ENCODE results near the gene RFX6.

Gene RFX6

DNA sequence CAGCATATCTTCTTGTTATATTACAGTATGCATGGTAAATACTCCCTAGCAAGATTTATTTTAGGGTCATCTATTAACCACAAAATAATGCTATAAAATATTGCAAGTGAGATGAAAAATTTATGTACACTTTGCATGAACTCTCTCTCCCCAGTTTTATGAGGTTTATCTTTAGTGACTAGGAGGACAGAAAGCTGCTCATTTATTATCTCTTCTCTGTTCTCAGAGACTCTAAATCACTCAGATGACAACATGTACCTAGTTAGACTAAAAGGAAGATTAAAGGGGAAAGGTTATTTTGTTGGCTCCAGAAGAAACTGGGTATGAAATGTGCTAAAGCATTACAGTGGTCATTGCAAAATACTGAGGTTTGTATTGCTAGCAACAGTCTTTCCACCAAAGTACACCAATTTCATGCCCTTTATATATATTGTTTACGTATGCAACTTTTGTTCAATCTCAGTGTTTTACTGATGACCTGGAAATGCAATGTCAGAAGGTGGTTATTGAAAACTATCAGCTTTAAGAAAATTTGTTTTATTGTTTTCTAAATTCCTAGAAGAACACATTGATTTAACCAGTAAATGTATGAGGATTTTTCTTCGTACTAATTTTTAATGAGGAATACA lies 11.8 kb downstream of the RFX6 start:
- no peak for DNase-seq (ENCODE audit: low read depth)

DNA sequence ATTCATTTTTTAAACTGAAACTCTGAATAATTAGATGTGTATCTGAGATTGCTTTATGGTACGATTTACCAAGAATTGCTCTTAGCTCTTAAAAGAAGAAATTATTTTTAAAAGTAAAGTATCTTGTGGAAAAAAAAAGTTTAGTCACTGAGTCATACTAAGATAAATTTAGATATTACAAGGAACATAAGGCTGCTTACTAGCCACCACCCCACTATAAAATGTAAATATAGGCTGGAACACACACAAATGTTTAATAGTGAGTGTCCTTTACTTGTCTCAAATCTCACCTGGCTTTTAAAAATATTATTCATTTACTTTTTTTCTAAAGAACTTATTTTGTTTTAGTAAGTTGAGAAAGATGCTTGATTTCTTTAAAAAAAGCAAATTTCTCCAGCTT lies 17.6 kb downstream of the RFX6 start:
- DNase-seq (ENCODE audit: low read depth): no peak

DNA sequence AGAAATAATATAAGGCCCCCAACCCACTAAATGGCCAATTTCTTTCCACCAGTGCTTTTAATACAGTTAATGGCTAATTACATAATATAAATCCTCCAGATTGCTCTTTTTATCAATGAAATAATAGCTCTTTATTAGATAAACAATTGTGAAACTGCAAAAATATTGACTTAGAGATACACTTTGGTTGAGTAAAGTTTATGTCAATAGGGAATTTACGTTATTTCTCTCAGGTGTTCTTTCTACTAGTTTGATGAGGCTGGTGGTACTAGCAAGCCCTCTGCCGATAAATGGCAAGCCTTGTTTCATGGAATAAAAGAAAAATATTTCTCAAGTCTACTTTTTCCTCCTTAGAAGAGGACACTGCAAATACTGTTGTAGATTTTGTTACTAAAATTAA lies 18.9 kb downstream of the RFX6 start:
- DNase-seq (ENCODE audit: low read depth): no peak

DNA sequence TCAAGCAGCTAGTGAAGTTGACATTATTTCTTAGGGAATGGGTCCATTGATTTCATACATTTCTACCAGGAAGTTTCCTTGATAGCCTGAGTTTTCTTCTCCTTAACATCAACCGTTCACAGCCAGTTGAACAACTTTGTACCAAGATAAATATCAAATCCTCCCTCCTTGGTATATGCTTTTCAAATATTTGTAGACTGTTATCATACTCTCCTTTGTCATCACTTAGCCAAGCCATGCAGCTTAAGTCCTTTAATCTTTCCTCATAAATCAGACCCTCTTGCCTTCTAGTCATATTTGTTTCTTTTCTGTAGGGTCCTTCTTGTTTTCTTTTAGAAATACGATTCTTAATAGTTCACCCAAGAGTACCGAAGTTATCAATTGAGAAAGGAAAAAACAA lies 25.6 kb downstream of the RFX6 start:
- DNase-seq (ENCODE audit: low read depth): no peak

DNA sequence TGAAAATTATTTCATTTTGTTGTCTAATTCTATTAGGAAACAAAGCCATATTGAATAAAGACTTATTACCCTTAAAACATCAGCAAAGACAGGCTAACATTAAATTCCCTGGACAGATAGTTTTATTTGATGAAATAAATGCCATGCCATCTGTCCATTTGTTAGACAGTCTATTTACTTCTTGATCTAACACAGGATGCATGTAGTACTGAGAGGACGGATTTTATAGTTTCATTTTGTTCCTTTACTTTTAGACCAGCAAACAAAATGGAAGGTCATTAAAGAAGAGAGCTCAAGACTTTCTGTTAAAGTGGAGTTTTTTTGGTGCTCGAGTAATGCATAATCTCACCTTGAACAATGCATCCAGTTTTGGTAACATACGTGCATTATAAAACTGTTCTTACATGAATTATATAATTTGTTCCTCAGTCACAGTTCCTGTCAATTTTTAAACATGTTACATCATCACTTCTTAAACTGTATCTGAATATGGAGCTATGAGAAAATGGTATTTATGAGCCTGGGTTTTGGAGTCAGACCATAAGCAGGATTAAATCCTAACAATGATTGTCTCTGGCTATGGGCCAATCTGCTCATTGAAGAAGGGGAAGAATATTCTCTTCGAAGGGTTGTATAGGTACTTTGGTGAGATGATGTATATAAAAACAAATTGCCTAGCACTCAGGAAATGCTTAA lies 46.0 kb downstream of the RFX6 start:
- no peak for DNase-seq (ENCODE audit: low read depth)

DNA sequence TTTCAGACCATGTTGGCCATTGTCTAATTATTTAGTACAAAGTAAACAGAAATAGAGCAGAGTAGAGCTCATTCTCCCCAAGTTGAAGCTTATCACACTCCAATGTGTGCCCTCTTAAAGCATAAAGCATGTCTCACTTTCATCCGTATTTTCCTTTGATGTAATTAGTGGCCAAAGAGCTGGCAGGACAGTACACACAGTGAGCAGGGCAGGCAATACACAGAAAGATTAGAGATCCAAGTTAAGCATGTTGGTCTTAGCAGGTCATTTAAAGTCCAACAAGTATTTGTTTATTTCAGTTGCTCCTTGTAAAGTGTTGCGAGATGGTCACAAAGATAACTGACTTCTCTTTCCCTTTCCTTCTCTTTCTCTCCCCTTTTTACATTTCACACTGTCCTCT lies 47.2 kb downstream of the RFX6 start:
- no peak for DNase-seq (ENCODE audit: low read depth)

GRCh38 chr6:116925088-116925794 lies 48.2 kb downstream of the RFX6 start:
- DNase-seq (ENCODE audit: low read depth): no peak

- no peak for DNase-seq (ENCODE audit: low read depth)
Observed at GRCh38 chr6:116928677-116929076, 51.6 kb downstream of the RFX6 start.

DNA sequence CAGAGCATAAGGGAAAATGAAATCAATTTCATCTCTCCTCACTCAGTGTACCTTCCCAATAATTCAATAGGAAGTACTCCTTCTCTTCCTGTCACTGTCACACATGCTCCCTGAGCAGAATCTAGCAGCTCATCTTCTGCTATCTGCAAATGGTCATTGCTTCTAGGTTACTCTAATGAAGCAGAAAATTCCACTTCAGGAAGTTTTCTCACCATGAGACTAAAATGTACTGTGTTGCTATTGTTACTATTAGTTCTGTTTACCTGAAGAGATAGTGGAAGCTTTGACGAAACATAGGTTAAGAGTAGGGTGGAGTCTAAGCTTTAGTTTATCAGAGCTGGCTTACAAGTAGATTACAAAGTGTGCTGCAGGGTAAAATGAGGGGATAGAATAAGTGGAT lies 52.8 kb downstream of the RFX6 start:
- no peak for DNase-seq (ENCODE audit: low read depth)

DNA sequence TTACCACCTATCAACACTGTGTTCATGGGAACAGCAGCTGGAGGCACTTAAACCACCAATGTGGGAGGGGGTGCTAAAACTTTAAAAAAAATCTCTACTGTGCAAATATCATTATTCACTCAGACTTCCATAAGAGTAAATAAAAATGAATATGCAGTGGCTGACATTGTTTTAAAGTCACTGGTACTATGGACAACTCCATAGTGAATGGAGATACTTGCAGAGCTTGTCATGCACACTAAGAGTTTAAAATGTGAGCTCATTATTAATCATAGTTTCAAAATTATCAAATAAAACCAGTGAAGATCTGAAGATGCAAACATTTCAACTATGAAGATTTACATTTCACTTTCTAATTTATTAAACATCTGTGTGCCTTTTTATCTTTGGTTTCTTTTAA lies 54.4 kb downstream of the RFX6 start:
- DNase-seq (ENCODE audit: low read depth): no peak

GRCh38 chr6:116932496-116932895 lies 55.5 kb downstream of the RFX6 start:
- DNase-seq (ENCODE audit: low read depth): no peak

GRCh38 chr6:116933485-116933884 lies 56.4 kb downstream of the RFX6 start:
- no peak for DNase-seq (ENCODE audit: low read depth)

DNA sequence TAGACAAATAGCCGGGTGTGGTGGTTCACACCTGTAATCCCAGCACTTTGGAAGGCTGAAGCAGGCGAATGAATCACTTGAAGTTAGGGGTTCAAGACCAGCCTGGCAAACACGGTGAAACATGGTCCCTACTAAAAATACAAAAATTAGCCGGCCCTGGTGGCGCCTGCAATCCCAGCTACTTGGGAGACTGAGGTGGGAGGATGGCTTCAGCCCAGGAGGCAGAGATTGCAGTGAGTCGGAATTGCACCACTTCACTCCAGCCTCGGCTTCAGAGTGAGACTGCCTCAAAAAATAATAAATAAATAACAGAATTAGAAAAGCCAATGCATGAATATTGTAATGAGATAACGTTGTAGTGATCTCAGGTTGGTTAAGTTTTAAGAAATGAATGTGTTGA lies 61.3 kb downstream of the RFX6 start:
- DNase-seq (ENCODE audit: low read depth): no peak

DNA sequence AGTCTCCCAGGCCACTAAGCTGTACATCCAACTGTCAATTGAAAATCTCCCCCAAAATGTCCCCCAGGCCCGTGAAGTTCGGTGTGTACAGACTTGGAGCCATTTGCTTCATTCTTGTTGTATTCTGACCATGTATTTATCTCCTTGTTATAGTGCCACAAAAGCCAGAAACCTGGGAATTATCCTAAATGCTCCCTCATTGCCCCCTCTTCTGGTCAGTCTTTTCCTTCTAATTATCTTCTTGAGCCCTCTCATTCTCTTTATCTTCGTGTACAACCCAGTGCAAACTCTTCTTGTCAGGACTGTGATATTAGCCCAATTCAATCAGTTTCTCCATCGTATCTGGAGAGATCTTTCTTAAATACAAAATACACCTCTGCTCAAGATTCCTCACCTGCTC lies 64.7 kb downstream of the RFX6 start:
- DNase-seq (ENCODE audit: low read depth): no peak

GRCh38 chr6:116945809-116946208 lies 68.8 kb downstream of the RFX6 start:
- no peak for DNase-seq (ENCODE audit: low read depth)

- no peak for DNase-seq (ENCODE audit: low read depth)
Observed at GRCh38 chr6:116948533-116949304, 71.7 kb downstream of the RFX6 start.

DNA sequence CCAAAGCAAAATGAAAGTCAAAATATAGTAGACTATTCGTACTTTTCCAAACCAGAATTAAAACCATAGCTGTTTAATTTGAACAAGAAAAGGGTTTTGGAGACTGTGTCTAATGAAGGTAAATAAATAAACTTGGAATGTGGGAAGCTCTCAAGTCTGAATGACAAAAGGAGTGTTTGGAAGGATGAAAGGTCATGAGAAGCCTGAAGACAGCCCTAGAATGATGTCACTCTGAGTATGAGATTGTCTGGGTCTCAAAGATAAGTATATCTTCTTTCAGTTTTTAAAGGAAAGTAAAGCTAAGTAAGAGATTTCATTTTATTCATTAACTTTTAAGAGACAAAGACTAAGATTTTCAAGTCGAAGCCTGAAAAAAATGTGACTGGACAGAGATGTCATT lies 72.9 kb downstream of the RFX6 start:
- no peak for DNase-seq (ENCODE audit: low read depth)

DNA sequence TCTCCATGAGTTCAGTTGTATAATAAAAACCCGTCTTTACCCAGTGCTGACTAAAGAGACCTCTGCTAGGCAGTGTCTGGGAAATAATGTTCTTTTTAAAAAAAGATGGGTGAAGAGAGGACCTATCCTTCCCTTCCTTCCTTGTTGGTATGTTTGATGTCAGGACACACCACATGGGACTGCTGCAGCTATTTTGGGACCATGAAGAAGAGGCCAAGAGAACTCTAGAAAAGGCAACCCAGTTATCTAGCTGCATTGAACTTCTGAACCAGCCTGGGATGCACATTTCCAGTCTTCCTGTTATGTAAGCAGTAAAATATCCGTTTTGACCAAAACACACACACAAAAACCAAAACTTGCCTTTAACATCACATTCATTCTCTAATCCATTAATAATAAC lies 77.3 kb downstream of the RFX6 start:
- no peak for DNase-seq (ENCODE audit: low read depth)

DNA sequence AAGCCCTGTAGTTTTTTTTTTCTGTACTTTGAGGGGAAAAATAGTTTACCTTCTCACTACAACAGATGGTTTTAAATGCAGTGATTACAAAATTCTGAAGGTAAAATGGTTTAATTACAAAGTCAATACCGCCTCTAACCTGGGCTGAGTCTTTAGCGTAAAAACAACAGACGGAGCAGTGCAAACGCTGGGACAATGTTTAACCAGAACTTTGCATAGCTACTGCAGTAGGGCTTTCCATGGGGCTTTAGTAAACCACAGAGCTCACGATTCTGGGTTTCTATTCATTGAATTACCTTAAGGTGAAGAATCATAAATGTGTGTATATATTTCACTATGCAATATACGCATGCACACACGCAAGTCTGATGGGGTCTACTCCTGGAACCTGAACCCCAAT lies 77.9 kb downstream of the RFX6 start:
- no peak for DNase-seq (ENCODE audit: low read depth)

GRCh38 chr6:116955773-116956172 lies 78.7 kb downstream of the RFX6 start:
- no peak for DNase-seq (ENCODE audit: low read depth)

GRCh38 chr6:116963972-116964371 lies 86.9 kb downstream of the RFX6 start:
- no peak for DNase-seq (ENCODE audit: low read depth)

- no peak for DNase-seq (ENCODE audit: low read depth)
Observed at GRCh38 chr6:116966675-116967576, 89.9 kb downstream of the RFX6 start.

Measured in activated T-helper 1 cell treated with Interleukin-2 at 50 U/mL for 16 hours (primary cell).